Breast epithelium (tissue), 3 donors: ENCODE measurements around the gene MACROD2.

Experiments
- CTCF ChIP-seq, 3 donors: fragments of 450-650 bp; IDR thresholded peaks; one replicate each; pipeline ENCODE4 v1.5.1; 2016 to 2017; ENCODE audit warnings: antibody characterized with exemption in 3 of 3, mild to moderate bottlenecking in 3 of 3, moderate library complexity in 3 of 3
- POLR2A ChIP-seq: fragments of 450-650 bp; IDR thresholded peaks from one replicate; pipeline ENCODE4 v1.6.1; 2016; ENCODE audit warnings: antibody characterized with exemption, mild to moderate bottlenecking, moderate library complexity
- POLR2AphosphoS5 ChIP-seq, 3 donors: sonication (generic); formaldehyde crosslinking; IDR thresholded peaks; one replicate each; pipeline ENCODE4 v1.6.1; 2017; ENCODE audit warnings: antibody characterized with exemption in 3 of 3

GRCh38 chr20:15319439-15319838 lies 1324.1 kb downstream of the MACROD2 start:
- TF ChIP-seq POLR2A (no peak), CTCF (IDR thresholded peaks at IDR 0.05) (no peak), POLR2AphosphoS5 (IDR thresholded peaks at IDR 0.05) (no peak)
